ENCODE data around the gene MAP7D2.

MAP7D2 gene

GRCh38 chrX:19975845-19976244, 140.9 kb downstream of the MAP7D2 start:
- ChIA-PET CTCF (no interaction called here), POLR2A (no interaction called here)
- TF ChIP-seq FOXA1 (IDR thresholded peaks at IDR 0.05) = no peak
- no peak for TF ChIP-seq PKNOX1 (IDR thresholded peaks at IDR 0.05)
- no peak for TF ChIP-seq LEF1 (IDR thresholded peaks at IDR 0.05; ENCODE audit: borderline replicate concordance)
- no peak for TF ChIP-seq FOXK2 (IDR thresholded peaks at IDR 0.05)
- no peak for TF ChIP-seq HDGF (IDR thresholded peaks at IDR 0.05; ENCODE audit: borderline replicate concordance)
- TF ChIP-seq FOXM1 (IDR thresholded peaks at IDR 0.05; ENCODE audit: borderline replicate concordance) = no peak
- TF ChIP-seq ZNF384 (IDR thresholded peaks at IDR 0.05) = no peak
- no peak for TF ChIP-seq SP1 (IDR thresholded peaks at IDR 0.05)
- no peak for TF ChIP-seq ARNT (IDR thresholded peaks at IDR 0.05)
- no peak for TF ChIP-seq L3MBTL2 (conservative IDR thresholded peaks at IDR 0.05)
- no peak for TF ChIP-seq ELF4 (IDR thresholded peaks at IDR 0.05)
- no peak for TF ChIP-seq TARDBP (IDR thresholded peaks at IDR 0.05)
- TF ChIP-seq NFRKB (IDR thresholded peaks at IDR 0.05) = no peak
- TF ChIP-seq BHLHE40 (IDR thresholded peaks at IDR 0.05; ENCODE audit: borderline replicate concordance) = no peak
- no peak for TF ChIP-seq SUZ12 (IDR thresholded peaks at IDR 0.05)
- no peak for DNase-seq (ENCODE audit: extremely low spot score)

- no peak for DNase-seq (ENCODE audit: extremely low spot score)
- TF ChIP-seq ARNT (IDR thresholded peaks at IDR 0.05) (no peak), ZNF384 (IDR thresholded peaks at IDR 0.05) (no peak), NFRKB (IDR thresholded peaks at IDR 0.05) (no peak), L3MBTL2 (conservative IDR thresholded peaks at IDR 0.05) (no peak), TARDBP (IDR thresholded peaks at IDR 0.05) (no peak)
- CTCF ChIA-PET = no interaction called here
- POLR2A ChIA-PET = no interaction called here
Observed at GRCh38 chrX:19972984-19973383, 143.7 kb downstream of the MAP7D2 start.

GRCh38 chrX:19968276-19968675, 148.4 kb downstream of the MAP7D2 start:
- TF ChIP-seq BHLHE40 (IDR thresholded peaks at IDR 0.05; ENCODE audit: borderline replicate concordance) = no peak
- no peak for TF ChIP-seq TARDBP (IDR thresholded peaks at IDR 0.05)
- no peak for TF ChIP-seq ELF4 (IDR thresholded peaks at IDR 0.05)
- no peak for TF ChIP-seq CTBP1 (IDR thresholded peaks at IDR 0.05; ENCODE audit: borderline replicate concordance)
- TF ChIP-seq FOXK2 (IDR thresholded peaks at IDR 0.05) = no peak
- no peak for TF ChIP-seq HDGF (IDR thresholded peaks at IDR 0.05; ENCODE audit: borderline replicate concordance)
- TF ChIP-seq FOXM1 (IDR thresholded peaks at IDR 0.05; ENCODE audit: borderline replicate concordance) = no peak
- TF ChIP-seq FOXA1 (IDR thresholded peaks at IDR 0.05) = no peak
- TF ChIP-seq SP1 (IDR thresholded peaks at IDR 0.05) = no peak
- no peak for TF ChIP-seq L3MBTL2 (conservative IDR thresholded peaks at IDR 0.05)
- TF ChIP-seq SUZ12 (IDR thresholded peaks at IDR 0.05) = no peak
- no peak for TF ChIP-seq PKNOX1 (IDR thresholded peaks at IDR 0.05)
- TF ChIP-seq ARNT (IDR thresholded peaks at IDR 0.05) = no peak
- no peak for TF ChIP-seq NFRKB (IDR thresholded peaks at IDR 0.05)
- ChIA-PET CTCF (no interaction called here), POLR2A (no interaction called here)
- no peak for DNase-seq (ENCODE audit: extremely low spot score)

- CTCF ChIA-PET = interaction anchor here (0.7 kb wide), 1 partner anchor 96 kb away, joined by 4 read pairs; no protein-coding TSS in a partner anchor
- POLR2A ChIA-PET = no interaction called here
- TF ChIP-seq BHLHE40 (IDR thresholded peaks at IDR 0.05; ENCODE audit: borderline replicate concordance) (no peak), NFRKB (IDR thresholded peaks at IDR 0.05) (no peak), ARNT (IDR thresholded peaks at IDR 0.05) (no peak), CTBP1 (IDR thresholded peaks at IDR 0.05; ENCODE audit: borderline replicate concordance) (no peak), SP1 (IDR thresholded peaks at IDR 0.05) (no peak)
- no peak for DNase-seq (ENCODE audit: extremely low spot score)
Observed at GRCh38 chrX:19966056-19966455, 150.7 kb downstream of the MAP7D2 start.

- no peak for TF ChIP-seq ARNT (IDR thresholded peaks at IDR 0.05)
- no peak for TF ChIP-seq FOXA1 (IDR thresholded peaks at IDR 0.05)
- no peak for TF ChIP-seq HDGF (IDR thresholded peaks at IDR 0.05; ENCODE audit: borderline replicate concordance)
- no peak for TF ChIP-seq SP1 (IDR thresholded peaks at IDR 0.05)
- no peak for TF ChIP-seq ELF4 (IDR thresholded peaks at IDR 0.05)
- no peak for TF ChIP-seq CTBP1 (IDR thresholded peaks at IDR 0.05; ENCODE audit: borderline replicate concordance)
- TF ChIP-seq ZNF384 (IDR thresholded peaks at IDR 0.05) = no peak
- TF ChIP-seq FOXK2 (IDR thresholded peaks at IDR 0.05) = no peak
- TF ChIP-seq SUZ12 (IDR thresholded peaks at IDR 0.05) = no peak
- TF ChIP-seq NFRKB (IDR thresholded peaks at IDR 0.05) = no peak
- no peak for TF ChIP-seq PKNOX1 (IDR thresholded peaks at IDR 0.05)
- no peak for TF ChIP-seq L3MBTL2 (conservative IDR thresholded peaks at IDR 0.05)
- TF ChIP-seq BHLHE40 (IDR thresholded peaks at IDR 0.05; ENCODE audit: borderline replicate concordance) = no peak
- no peak for TF ChIP-seq LEF1 (IDR thresholded peaks at IDR 0.05; ENCODE audit: borderline replicate concordance)
- TF ChIP-seq TARDBP (IDR thresholded peaks at IDR 0.05) = no peak
- TF ChIP-seq FOXM1 (IDR thresholded peaks at IDR 0.05; ENCODE audit: borderline replicate concordance) = no peak
- ChIA-PET POLR2A (no interaction called here), CTCF (no interaction called here)
- no peak for DNase-seq (ENCODE audit: extremely low spot score)
Observed at GRCh38 chrX:19964017-19964710, 152.5 kb downstream of the MAP7D2 start.

GRCh38 chrX:19960913-19961312, 155.8 kb downstream of the MAP7D2 start:
- TF ChIP-seq SP1 (IDR thresholded peaks at IDR 0.05) (no peak), BHLHE40 (IDR thresholded peaks at IDR 0.05; ENCODE audit: borderline replicate concordance) (no peak), SUZ12 (IDR thresholded peaks at IDR 0.05) (no peak), CTBP1 (IDR thresholded peaks at IDR 0.05; ENCODE audit: borderline replicate concordance) (no peak), ARNT (IDR thresholded peaks at IDR 0.05) (no peak), FOXM1 (IDR thresholded peaks at IDR 0.05; ENCODE audit: borderline replicate concordance) (no peak), L3MBTL2 (conservative IDR thresholded peaks at IDR 0.05) (no peak), ZNF384 (IDR thresholded peaks at IDR 0.05) (no peak), HDGF (IDR thresholded peaks at IDR 0.05; ENCODE audit: borderline replicate concordance) (no peak)
- ChIA-PET POLR2A (no interaction called here), CTCF (no interaction called here)
- DNase-seq (ENCODE audit: extremely low spot score) = no peak

All from HEK293T (cell line).